T-helper 2 cell treated with Interferon-gamma antibody and Interleukin-4, amounts not matched to agents 100 ng/mL and 5 ng/mL, for 36 hours (primary cell): ENCODE measurements around the gene SLC2A5. TPM values are rescaled to one million over a fixed set of nuclear protein-coding genes. Genes with fewer than 3 reads are reported as not detected.

ENCODE experiments used
- intact Hi-C: fragments of 100-400 bp; cut with micrococcal nuclease; formaldehyde crosslinking; loops from one replicate; pipeline ENCODE4 v1.15.1; 2023
- total RNA-seq: library from RNA; stranded (reverse); gene quantifications from 2 replicates; pipeline ENCODE4 v1.2.3, GENCODE V29; 2022

SLC2A5 gene
- total RNA-seq, 1 donor from 2014 or later = 0.05 TPM

- intact Hi-C loops = no loop called here
These were observed 24.1 kb upstream of the SLC2A5 start for GRCh38 chr1:9093581-9093980.

GRCh38 chr1:9093091-9093490 is 23.7 kb upstream of the SLC2A5 start:
- intact Hi-C loops = no loop called here

GRCh38 chr1:9088807-9089206 is 19.4 kb upstream of the SLC2A5 start:
- intact Hi-C loops = no loop called here

- intact Hi-C loops = no loop called here
These were observed 18.1 kb upstream of the SLC2A5 start for GRCh38 chr1:9087411-9088125.

- intact Hi-C loops = no loop called here
These were observed 17.4 kb upstream of the SLC2A5 start for GRCh38 chr1:9086796-9087195.

- intact Hi-C loops = no loop called here
These were observed 16.6 kb upstream of the SLC2A5 start for GRCh38 chr1:9086045-9086444.

- intact Hi-C loops = no loop called here
These were observed 16.0 kb upstream of the SLC2A5 start for GRCh38 chr1:9085306-9085940.

GRCh38 chr1:9084906-9085305 is 15.5 kb upstream of the SLC2A5 start:
- intact Hi-C loops = no loop called here

- intact Hi-C loops = no loop called here
These were observed 12.0 kb upstream of the SLC2A5 start for GRCh38 chr1:9081473-9081872.

GRCh38 chr1:9080705-9081291 is 11.4 kb upstream of the SLC2A5 start:
- intact Hi-C loops = no loop called here

- intact Hi-C loops = no loop called here
These were observed 10.7 kb upstream of the SLC2A5 start for GRCh38 chr1:9079988-9080704.

GRCh38 chr1:9078752-9079500 is 9.5 kb upstream of the SLC2A5 start:
- intact Hi-C loops = no loop called here

- intact Hi-C loops = no loop called here
These were observed 8.7 kb upstream of the SLC2A5 start for GRCh38 chr1:9078015-9078751.

GRCh38 chr1:9075022-9075421 is 5.6 kb upstream of the SLC2A5 start:
- intact Hi-C loops = no loop called here

- intact Hi-C loops = no loop called here
These were observed 3.7 kb upstream of the SLC2A5 start for GRCh38 chr1:9073143-9073542.

- intact Hi-C loops = no loop called here
These were observed 2.3 kb upstream of the SLC2A5 start for GRCh38 chr1:9071554-9072235.

- intact Hi-C loops = no loop called here
These were observed 1.1 kb upstream of the SLC2A5 start for GRCh38 chr1:9070486-9070885.

GRCh38 chr1:9068981-9069325 is 482 bp downstream of the SLC2A5 start:
- intact Hi-C loops = no loop called here

- intact Hi-C loops = no loop called here
These were observed 2.3 kb downstream of the SLC2A5 start for GRCh38 chr1:9066945-9067807.
